ENCODE data around the gene PRR15.

Gene PRR15

DNA sequence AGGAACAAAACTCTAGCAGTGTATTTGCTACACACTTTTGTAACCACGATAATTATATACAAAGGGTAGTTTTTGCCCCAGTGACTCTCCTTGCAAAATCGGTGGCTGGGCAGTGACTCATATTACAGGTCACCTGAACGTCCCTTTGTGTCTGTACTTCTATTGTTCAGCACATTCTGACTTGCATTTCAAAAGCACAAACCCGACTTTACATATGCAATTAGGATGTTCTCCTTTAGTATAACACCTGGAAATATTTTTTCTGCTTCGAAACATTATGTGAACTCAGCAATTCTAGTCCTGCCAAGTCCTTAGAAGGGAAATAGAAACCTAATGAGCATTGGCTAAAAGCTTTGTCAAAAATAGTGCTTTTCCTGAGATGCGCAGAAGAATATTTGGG lies 6.0 kb downstream of the PRR15 start:
- no peak for DNase-seq (ENCODE audit: low read depth)

DNA sequence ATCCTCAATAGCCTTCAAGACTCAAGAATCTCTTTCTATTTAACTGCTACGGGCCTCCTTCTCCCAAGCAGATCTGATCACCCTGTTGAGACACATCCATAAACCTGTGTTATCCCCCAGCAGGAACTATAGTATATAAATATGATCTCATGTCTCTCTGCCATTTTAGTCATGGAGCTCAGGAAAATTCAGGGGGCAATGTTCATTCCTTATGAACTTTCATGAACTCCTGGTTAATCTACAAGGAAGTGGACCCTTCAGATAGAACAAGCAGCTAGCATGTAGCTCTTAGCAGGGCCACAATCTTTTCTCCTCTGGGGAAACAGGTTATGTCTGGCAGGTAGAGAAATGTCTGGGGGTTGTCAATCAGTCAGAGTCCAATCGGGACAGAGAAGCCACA lies 8.9 kb downstream of the PRR15 start:
- DNase-seq (ENCODE audit: low read depth), result no peak

DNA sequence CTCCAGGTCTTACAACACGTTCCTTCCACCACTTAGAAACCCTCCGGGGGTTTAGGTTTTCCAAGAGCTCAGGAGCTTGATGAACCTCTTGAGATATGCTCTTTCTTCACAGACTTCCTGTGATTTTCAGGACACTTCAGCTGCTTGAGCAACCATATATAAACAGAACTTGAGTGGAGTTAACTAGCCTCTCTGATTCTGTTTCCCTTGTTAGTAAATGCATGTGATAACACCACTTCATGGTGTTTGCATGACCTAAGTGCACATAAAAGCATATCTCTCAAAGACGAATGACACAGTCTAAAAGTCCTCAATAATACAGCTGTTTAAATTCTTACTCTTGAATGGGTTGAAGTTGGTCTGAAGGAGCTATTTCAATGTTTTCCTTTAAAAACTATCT lies 9.9 kb downstream of the PRR15 start:
- DNase-seq (ENCODE audit: low read depth), result no peak

DNA sequence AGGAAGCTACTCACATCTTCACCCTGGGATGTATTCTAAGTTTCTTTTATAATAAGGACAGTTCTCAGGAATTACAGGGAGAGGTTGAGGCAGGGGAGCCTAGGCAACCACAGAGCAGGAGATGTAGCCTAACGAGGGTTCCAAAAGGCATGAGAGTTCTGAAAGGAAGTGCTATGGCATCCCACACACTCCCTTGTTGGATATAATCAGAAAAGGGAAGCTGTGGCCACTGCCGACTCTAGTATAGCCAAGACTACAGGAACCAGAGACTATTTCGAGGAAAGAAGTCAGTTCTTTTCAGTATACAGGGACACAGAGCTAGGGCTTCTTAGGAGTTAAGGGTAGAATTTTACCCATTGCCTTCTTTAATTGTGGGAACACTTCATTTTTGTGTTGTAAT lies 11.0 kb downstream of the PRR15 start:
- no peak for DNase-seq (ENCODE audit: low read depth)

DNA sequence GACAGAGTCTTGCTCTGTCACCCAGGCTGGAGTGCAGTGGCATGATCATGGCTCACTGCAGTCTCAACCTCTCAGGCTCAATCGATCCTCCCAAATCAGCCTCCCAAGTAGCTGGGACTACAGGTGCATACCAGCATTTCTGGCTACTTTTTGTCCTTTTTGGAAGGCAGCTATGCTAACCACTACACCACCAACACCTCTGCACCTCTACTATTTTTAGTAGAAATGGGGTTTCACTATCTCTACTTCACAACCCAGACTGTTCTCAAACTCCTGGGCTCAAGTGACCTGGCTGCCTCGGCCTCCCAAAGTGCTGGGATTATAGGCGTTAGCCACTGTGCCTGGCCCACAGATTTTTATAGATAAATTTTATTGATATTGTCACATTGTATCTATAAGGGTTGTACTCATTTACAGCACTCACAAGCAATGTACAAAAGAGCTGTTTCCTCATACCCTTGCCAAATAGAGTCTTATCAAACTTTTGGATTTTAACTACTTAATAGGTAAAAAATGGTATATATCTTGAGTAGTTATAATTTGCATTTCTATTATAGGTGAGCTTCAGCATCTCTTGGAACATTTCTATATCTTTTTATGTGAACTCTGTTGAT lies 23.7 kb downstream of the PRR15 start:
- DNase-seq (ENCODE audit: low read depth), result no peak

DNA sequence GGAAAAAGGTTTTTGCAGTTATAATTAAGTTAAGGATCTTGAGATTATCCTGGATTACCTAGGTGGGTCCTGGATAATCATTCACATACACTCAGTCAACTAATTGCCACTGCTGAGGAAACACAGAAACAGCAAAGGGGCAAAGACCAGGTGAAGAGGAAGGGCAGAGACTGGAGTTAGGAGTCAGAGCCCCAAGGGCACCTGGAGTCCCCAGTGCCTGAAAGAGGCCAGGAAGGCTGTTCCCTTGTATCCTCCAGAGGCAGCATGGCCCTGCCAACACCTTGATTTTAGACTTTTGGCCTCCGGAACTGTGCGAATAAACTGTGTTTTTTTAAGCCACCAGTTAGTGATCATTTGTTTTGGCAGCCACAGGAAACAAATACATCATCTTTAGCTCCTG lies 24.6 kb downstream of the PRR15 start:
- DNase-seq (ENCODE audit: low read depth), result no peak

DNA sequence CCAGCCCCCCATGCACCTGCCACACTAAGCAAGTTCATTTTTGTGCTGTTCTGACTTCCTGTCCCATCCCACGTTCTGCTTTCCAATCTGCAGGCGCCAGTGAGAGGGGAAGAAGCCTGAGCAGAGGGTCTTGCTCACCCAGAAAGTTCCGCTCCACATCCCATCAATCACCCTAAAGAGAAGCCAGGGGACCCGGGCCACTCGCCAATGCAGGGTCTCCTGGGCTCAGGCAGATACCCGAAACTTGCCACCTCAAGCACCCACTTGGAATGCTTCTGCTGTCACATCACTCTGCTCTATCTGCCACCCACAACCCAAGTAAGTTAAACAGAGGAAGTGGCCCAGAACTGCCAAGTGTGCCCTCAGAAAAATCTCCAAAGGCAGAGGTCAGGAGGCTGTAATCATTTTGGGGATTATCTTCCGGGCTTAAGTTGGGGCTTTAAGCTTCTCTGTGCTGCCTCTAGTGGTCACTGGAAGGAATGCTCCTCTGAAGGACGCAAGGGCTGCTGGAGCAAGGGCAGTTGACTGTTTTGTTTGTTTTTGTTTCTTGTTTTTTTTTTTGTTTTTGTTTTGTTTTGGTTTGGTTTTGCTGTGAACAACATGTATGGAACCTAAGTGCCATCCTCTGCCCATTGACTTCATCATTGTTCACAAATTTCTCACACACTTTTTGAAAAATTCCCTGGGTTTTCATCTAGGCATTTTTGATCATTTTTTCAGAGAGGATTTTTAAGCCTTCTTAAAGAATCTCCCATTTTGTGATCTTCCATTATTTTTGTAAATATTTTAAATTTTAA lies 25.5 kb downstream of the PRR15 start:
- DNase-seq (ENCODE audit: low read depth), result peak; percentile 52

DNA sequence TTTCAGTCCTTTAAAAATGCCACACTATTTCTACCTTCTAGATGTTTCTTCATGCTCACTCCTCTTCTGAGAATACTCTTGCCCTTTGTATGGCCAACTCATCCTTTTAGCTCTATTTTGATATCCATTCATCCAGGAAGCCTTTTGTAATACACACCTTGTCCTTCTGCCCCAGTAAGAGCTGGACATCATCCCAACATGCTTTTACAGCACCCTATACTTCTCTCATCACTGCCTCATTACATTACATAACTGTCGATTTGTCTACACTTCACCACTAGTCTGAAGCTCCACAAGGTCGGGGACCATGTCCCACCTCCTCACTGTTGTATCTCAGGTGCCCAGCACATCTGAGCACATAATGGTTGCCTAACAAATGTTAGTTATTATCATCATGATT lies 29.2 kb downstream of the PRR15 start:
- no peak for DNase-seq (ENCODE audit: low read depth)

DNA sequence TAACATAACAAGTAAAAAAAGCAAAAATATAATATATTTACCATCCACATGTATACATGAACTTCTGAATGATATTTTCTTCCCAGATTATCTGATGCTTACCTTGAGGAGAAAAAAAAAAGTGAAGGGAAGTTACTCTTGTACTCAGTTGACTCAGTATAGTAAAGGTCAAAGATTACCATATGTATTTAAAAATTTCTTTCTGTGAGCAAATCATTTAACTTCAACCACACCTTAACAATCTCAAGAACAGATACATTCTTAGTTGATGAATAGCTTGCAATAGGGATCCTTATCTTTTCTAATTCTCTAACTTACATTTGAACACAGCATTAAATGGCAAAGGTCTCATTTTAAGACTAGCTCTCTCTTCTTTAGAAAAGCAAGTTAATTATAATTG lies 29.8 kb downstream of the PRR15 start:
- DNase-seq (ENCODE audit: low read depth), result no peak

DNA sequence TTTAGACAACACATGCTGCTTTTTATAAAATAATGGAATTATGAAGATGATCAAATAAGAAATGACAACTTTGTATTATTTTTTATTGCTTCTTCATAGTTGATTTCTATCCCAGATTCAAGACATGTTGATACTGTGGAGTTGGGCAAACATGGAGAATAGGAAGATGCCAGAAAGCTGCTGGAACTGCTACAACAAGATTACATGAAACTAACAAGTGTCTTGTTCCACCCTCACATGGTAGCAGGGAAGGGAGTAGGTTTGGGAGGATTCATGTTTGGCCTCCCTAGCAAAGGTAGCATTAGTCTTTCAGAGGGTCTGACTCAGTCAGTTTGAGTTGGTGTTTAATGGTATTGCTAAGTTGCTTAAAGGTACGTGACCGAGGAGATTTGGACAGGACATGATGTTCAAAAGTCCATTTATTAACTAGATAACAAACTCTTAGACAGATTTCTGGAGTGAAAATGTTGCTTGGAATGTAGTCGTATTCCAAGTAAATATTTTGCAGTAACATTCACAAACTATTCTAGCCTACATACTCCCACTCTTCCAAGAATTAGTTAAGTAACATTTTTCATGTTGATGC lies 33.1 kb downstream of the PRR15 start:
- no peak for DNase-seq (ENCODE audit: low read depth)

DNA sequence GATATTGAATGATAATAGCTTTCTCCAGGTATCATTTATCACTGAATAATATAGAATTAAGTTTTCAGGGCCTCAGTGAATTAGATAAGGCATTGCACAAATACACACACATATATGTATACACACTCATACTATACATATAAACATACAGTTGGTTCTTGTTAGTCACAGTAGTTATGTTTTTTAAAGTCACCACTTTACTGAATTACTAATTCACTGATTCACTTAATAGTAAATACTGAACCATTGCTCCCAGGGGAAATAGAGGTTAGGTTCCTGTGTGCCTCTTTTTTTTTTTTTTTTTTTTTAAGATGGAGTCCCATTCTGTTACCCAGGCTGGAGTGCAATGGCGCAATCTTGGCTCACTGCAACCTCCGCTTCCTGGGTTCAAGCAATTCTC lies 33.6 kb downstream of the PRR15 start:
- DNase-seq (ENCODE audit: low read depth), result no peak

DNA sequence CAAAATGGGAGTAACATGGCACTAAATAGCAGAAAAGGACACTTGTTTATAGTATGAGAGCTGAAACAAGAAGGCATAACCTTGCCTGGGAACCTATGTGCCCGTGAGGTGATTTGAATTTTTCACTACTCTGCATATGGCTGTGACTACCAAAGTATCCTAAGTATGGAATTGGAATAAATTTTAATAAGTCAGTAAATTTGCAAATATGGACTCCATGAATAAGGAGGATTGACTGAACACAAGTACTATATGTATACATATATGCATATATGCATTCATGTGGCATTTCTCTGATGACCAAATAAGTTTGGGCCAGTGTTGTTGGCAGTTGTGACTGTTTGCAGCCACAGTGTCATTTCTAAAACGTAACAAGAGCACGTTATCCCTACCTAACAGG lies 34.5 kb downstream of the PRR15 start:
- DNase-seq (ENCODE audit: low read depth), result no peak

DNA sequence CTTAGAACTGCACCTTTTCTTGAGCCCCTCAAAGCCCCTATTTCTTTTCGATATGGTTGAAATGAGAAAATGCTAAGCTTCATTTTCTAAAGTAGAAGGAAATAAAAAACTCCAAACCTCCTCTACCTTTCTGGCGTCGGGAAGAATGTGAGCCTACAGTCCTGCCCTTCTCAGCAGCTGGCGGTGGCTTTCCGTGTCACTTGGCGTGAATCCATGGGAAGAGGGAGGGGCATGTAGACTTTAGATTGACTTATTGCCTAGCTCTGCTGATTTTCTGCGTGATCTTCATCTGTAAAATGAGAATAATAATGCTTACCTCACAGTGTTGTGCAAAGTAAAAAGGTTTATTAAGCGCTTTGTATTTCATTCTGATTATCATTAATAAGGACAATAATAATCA lies 35.0 kb downstream of the PRR15 start:
- DNase-seq (ENCODE audit: low read depth), result no peak

DNA sequence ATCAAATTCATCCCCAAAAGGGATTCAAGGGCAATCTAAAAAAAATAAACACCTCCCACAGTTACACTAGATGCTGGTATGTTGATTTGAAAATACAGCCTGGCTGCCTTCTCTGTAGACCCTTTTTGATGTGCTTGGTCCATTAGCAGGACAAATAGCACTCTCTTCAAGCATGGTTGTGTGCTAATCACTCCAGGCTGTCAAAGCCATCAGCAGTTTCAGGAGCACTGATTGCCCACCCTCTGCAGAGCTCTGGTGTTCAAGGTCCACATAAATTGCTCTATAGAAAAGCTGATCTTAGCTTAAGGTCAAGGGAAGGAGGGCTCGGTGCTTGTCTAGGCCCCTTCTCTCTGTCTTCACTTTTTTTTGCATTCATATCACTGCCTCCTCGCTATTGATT lies 35.4 kb downstream of the PRR15 start:
- DNase-seq (ENCODE audit: low read depth), result no peak

DNA sequence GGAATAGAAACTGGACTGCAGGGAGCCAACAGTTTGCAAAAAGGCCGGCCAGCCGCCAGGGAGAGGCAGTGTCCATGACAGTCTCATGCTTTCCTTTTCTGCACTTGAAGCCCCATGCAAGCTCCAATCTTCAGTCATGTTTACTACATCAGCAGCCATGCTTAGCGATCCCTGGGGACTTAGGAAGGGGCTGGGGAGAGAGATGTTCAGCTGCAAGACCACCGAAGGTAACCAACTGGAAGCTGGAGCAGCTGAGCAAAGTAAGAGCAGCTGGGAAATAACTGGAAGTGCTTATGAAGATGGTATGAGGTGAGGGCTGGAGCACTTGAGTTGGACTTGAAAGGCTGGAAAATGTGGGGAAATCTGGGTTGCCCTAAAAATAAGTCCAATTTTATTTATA lies 37.0 kb downstream of the PRR15 start:
- DNase-seq (ENCODE audit: low read depth), result no peak

DNA sequence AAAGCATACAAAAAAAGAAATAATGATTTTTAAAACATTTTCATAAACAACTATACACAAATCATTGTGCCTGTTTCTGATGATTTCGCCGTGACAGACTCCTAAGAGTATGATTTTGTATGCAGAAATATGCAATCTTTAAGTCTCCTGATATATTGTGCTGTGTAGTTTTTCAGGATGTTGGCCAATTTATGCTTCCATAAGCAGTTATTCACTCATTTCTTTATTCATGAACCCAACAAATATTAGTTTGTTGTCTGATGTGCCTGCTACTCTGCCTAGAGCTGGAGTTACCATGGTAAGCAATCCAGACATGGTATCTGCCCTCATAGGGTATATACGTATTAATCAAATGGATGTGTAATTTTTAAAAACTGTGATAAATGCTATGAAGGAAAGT lies 40.4 kb downstream of the PRR15 start:
- DNase-seq (ENCODE audit: low read depth), result no peak

DNA sequence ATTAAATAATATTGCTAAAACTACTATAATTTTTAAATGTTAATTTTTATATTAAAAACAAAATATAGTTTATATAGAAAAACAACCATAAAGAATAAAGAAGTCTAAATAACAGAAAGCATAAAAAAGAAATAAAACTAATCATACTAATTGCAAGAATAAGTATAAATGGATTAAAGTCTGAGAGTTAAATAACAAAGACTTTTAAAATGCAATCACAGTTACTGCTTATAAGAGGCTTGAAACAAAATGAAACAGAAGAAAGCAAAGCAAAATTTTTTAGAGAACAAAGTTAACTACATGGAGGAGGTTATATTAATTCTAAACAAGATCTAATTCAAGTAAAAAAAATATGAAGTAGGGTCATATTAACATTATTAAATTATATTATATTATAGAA lies 41.1 kb downstream of the PRR15 start:
- DNase-seq (ENCODE audit: low read depth), result no peak

DNA sequence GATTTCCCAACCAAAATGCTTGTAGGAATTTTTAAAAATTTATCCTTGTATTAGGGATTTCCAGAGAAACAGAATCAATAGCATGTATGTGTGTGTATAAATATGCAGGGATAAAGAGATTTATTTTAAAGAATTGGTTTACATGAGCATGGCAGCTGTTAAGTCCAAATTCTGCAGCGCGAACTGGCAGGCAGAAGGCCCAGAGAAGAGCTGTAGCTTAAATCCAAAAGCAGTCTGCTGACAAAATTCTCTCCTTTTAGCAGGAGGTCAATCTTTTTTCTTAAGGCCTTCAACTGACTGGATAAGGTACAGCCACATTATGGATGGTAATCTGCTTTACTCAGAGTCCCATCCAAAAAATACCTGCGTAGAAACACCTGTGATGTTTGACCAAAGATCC lies 42.0 kb downstream of the PRR15 start:
- no peak for DNase-seq (ENCODE audit: low read depth)

DNA sequence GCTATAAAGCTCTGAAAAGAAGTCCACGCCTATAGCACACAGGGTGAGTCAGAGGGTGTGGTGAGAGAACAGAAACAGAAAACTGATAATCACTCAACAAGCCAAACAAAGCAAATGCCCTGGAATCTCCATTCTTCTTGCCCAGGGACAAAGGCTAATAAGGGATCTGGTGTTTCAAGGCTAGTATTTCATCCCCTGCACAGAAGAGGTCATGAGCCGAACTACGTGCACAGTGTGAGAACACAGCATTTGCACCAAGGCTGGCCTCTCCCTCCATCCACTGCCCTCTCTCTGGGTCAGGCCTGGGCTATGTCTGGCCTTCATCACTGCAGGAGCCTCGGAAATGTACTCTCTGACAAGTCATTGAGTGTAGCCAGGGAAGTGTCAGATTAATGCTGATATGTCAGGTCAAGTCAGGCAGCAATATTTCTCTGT lies 42.7 kb downstream of the PRR15 start:
- DNase-seq (ENCODE audit: low read depth), result no peak

DNA sequence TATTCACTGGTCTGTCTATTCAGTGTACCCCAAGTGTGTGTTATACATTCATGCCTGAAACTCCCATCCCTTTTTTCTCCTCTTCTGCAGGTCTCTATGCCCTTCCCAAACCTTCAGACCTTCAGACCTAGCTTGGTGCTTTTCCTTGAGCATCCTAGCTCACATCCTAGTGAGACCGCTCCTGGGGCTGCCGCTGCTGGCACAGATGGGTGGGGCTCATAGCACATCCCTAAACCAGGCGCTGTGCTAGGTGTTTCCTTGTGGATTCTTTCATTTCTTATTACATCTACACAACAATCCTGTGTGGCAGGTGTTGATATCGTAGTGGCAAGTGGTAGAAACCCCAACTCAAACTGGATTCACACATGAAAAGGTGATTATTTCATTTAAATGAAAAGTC lies 43.2 kb downstream of the PRR15 start:
- no peak for DNase-seq (ENCODE audit: low read depth)

DNA sequence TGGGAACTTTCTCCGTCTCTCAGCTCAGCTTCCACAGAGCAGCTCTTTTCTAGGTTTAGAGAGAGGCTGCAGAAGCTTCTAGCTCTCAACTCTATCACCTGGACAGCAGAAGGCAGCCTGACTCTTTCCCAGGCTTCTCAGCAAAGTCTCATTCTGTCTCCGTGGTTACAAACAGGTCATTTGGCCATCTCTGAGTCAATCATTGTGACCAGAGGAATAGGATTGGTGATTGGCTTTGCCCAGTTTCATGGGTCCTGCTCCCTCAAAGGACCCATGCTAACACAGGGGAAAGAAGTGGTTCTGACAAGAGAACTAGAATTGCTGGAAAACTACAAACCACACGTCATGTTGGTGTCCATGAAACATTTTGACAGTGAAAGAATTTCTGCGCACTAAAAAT lies 43.6 kb downstream of the PRR15 start:
- no peak for DNase-seq (ENCODE audit: low read depth)

DNA sequence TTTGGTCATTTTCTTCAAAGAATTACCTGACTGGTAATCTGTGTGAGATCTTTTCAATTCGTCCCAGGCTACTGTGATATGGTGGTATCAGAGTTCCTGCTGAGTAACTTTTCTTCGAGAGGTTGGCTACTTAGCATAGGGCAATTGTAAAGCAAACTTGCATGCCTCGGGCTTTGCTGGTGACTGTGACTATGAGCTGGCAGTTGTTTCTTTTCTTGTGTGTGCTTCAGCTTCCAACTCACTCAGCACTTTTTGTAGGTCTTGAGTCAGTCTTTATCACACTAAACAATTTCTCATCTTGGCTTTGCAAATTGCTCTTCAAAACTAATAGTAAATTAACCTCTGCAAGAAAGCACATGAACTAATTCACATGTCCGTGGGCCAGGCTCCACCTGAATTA lies 44.3 kb downstream of the PRR15 start:
- DNase-seq (ENCODE audit: low read depth), result no peak

DNA sequence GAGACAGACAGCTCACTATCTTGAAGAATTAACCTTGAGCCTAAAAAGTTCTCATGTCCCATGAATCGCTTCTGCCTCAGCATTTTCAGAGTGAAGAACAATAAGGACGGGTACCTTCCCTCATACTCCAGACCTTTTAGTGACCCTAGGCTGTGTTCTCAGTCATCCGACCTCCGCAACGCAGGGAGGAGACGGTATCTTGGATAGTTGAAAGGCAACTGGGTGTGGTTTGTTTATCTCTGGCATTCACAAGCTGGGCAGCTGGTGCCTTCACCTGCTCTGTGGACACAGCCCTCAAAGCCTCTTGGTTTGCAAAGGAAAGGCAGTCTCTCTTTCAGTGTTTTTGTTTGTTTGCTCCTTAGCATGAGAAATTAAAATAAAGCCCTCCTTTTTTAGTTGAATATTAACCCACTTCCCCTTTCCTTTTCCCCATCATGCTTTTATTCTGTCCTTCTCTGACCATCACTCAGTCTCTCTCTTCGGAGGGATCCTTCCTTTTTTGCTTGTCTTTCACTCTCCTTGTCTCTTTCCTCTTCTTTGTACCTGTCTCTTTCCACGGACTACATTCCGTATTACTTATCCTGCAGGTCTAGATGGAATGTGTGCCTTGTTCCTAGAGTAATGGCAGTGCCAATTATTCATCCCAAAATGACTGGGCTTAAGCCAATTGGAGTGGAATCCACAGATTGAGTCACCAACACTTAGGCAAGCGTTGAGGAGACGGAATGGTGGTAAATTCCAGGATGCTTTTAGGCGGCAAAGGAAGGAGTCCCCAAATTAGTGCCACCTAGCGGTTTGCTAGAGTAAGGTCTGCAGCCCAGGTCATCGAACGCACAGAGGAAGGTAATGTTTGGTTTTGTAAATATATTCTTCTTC lies 45.8 kb downstream of the PRR15 start:
- DNase-seq (ENCODE audit: low read depth), result no peak
